PC-3 (cell line): ENCODE measurements around the gene ISM1.

Experiments
- CTCF ChIP-seq: fragments of 300-600 bp; sonication (generic); conservative IDR thresholded peaks from 2 replicates; pipeline ENCODE4 v1.5.1; 2017; ENCODE audit warnings: antibody characterized with exemption, low read depth, mild to moderate bottlenecking, low read length
- EZH2 ChIP-seq: fragments of 300-600 bp; sonication (generic); IDR thresholded peaks from one replicate; pipeline ENCODE4 v1.6.1; 2017; ENCODE audit warnings: antibody characterized with exemption, mild to moderate bottlenecking, low read length; ENCODE audit not compliant: unreplicated experiment

- no peak for TF ChIP-seq CTCF
- TF ChIP-seq EZH2 = peak; percentile 68
Measured at GRCh38 chr20:13221673-13222318, 722 bp downstream of the ISM1 start.
